ENCODE results near the gene AGAP9. TPM values are rescaled to one million over a fixed set of nuclear protein-coding genes. Genes with fewer than 3 reads are reported as not detected.
A peak's percentile ranks its signal among the peaks of the same experiment; 100 is the strongest.

Gene AGAP9
- total RNA-seq, 1 donor from 2014 or later: 23.7 TPM

DNA sequence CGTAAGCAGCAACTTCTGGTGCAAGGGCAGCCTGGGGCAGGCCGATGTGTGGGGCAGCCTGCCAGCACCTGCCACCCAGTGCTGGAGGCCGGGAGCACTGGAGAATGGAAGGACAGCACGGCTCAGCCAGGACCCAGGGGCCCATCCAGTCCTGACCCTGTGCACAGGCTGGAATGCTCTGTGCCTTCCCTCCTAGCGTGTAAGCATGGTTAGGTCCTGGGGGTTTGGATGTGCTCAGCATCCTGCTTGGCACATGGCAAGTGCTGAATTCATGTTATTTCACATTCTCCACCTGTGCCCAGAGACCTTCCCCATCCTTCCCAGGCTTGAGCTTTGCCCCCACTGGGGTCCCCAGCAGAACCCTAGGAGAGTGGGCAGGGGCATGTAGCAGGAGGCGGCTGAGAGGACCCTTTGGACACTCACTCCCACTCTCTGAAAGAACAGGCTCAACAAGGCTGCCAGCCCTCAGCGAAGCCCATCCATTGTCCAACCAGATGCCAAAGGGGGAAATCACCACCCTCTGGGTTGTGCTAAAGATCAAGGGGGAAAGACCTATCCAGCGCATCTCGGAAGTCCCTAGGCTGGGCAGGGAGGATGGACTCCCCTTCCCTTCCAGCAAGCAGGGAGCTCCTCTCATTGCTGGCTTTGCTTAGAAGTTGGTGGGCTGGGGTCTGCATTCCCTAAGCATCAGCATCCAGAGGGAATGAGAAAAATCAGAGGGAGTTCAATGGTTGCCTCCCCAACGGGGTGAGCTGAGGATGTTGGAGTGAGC lies 69.2 kb downstream of the AGAP9 start:
- TF ChIP-seq, protein P1, sequence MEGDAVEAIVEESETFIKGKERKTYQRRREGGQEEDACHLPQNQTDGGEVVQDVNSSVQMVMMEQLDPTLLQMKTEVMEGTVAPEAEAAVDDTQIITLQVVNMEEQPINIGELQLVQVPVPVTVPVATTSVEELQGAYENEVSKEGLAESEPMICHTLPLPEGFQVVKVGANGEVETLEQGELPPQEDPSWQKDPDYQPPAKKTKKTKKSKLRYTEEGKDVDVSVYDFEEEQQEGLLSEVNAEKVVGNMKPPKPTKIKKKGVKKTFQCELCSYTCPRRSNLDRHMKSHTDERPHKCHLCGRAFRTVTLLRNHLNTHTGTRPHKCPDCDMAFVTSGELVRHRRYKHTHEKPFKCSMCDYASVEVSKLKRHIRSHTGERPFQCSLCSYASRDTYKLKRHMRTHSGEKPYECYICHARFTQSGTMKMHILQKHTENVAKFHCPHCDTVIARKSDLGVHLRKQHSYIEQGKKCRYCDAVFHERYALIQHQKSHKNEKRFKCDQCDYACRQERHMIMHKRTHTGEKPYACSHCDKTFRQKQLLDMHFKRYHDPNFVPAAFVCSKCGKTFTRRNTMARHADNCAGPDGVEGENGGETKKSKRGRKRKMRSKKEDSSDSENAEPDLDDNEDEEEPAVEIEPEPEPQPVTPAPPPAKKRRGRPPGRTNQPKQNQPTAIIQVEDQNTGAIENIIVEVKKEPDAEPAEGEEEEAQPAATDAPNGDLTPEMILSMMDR (IDR thresholded peaks at IDR 0.05; ENCODE audit: partially characterized antibody, unreplicated experiment): no peak
- Mint-ChIP-seq H3K9me3 (ENCODE audit: unreplicated experiment) (peaks cover 5% of the 10 kb centered on the region), H3K27ac (ENCODE audit: unreplicated experiment) (no peak overlapping the region), H3K4me3 (ENCODE audit: unreplicated experiment) (no peak overlapping the region), H3K27me3 (ENCODE audit: unreplicated experiment) (peaks cover 11% of the 10 kb centered on the region), H3K4me1 (ENCODE audit: low read depth, unreplicated experiment) (peaks cover 31% of the 10 kb centered on the region), H3K36me3 (ENCODE audit: unreplicated experiment) (no peaks in the 10 kb centered on the region)
- no peak for DNase-seq

DNA sequence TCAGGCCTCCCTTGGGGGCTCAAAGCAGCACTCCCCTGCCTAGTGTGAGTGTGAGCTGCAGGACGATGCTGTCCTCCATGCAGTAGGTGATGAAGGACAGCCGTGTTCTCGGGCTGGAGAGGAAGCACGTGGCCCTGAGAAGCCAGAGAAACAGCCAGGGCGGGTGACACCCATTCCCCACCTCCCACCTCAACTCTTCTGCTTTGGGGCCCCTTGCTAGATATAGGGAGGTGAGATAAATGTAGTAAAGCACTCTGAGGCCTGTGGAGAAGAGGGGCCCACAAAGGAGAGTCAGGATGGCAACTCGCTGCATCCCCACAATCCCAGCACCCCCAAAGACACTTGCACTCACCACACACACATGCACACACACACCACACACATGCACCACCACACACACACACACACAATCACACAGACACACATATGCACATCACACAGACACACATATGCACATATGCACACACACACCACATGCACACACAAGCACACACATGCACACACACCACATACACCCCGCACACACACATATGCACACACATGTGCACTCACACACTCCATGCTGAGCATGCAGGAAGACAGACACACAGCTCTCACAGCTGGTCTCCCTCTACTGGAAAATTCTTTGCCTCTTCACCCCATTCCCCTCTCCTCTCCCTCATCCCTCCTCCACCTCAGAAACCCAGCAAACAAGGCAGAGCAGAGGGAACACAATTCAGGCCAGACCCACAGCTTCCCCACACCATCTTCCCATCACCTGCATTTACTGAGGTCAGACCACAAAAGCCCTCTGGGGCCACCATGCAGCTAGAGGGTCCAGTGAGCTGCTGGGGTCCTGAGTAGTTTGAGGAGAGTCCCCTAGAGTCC lies 70.1 kb downstream of the AGAP9 start:
- H3K36me3 Mint-ChIP-seq (ENCODE audit: unreplicated experiment): no peaks in the 10 kb centered on the region
- peaks cover 13% of the 10 kb centered on the region for H3K27me3 Mint-ChIP-seq (ENCODE audit: unreplicated experiment)
- H3K9me3 Mint-ChIP-seq (ENCODE audit: unreplicated experiment): peaks cover 5% of the 10 kb centered on the region
- TF ChIP-seq, protein P1 (IDR thresholded peaks at IDR 0.05; ENCODE audit: partially characterized antibody, unreplicated experiment): no peak
- DNase-seq: no peak
- peak overlapping the region; percentile 37 for H3K27ac Mint-ChIP-seq (ENCODE audit: unreplicated experiment)
- H3K4me3 Mint-ChIP-seq (ENCODE audit: unreplicated experiment): peak overlapping the region; percentile 50
- peaks cover 24% of the 10 kb centered on the region for H3K4me1 Mint-ChIP-seq (ENCODE audit: low read depth, unreplicated experiment)

DNA sequence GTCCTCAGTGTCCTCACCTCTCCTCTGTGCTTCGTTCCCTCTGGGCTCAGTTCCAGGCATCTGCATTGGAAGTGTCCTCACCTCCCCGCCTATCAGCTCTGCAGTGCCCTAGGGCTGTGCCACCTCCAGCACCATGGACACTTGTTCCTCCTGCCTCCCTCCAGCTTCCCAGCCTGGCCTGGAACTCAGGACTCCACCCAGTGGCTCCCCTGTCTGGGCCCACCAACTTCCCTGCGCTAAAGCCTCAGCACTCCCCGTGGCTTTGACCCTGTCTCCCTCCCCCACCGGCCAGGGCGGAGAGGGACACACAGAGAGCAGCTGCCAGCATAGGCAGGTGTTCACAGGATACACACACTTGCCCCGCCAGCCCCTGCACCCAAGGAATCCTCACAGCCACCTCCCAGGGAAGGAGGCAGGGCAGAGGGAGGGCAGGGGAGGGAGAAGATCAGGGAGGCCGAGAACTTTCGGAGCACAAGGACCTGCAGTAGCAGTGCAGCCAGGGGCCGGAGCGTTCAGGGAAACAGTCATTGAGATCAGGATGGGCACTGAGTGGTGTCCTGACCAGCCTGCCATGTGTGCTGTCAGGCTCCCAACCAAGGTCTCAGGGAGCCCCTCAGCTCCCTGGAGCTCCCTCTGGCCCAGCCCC lies 70.8 kb downstream of the AGAP9 start:
- no peak overlapping the region for H3K27ac Mint-ChIP-seq (ENCODE audit: unreplicated experiment)
- H3K4me1 Mint-ChIP-seq (ENCODE audit: low read depth, unreplicated experiment): peaks cover 23% of the 10 kb centered on the region
- peaks cover 7% of the 10 kb centered on the region for H3K9me3 Mint-ChIP-seq (ENCODE audit: unreplicated experiment)
- H3K27me3 Mint-ChIP-seq (ENCODE audit: unreplicated experiment): peaks cover 15% of the 10 kb centered on the region
- H3K4me3 Mint-ChIP-seq (ENCODE audit: unreplicated experiment): no peak overlapping the region
- TF ChIP-seq, protein P1 (IDR thresholded peaks at IDR 0.05; ENCODE audit: partially characterized antibody, unreplicated experiment): no peak
- H3K36me3 Mint-ChIP-seq (ENCODE audit: unreplicated experiment): no peaks in the 10 kb centered on the region
- DNase-seq: no peak

DNA sequence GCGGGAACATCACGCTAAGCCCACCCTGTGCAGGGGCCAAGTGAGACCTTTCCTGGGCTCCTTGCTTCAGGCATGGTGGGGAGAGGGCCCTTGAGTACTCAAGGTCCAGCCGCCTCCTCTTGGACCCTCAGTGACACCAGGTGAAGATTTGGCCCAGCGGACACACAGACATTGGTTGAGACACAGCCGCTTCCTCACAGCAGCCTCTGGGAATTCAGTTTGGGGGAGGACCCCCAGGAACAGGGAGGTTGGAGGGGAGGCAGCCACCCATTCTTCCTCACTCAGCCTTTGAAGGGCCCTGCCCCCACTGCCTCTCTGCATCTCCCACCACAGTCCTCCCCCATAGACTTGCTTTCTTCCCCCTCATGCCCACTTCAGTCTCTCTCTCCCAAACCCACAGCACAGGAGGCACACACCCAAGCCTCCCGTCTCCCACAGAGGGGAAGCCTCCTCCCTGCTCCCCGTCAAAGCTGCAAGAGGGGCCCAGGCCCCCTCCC lies 71.4 kb downstream of the AGAP9 start:
- H3K27me3 Mint-ChIP-seq (ENCODE audit: unreplicated experiment): peaks cover 15% of the 10 kb centered on the region
- H3K9me3 Mint-ChIP-seq (ENCODE audit: unreplicated experiment): peaks cover 7% of the 10 kb centered on the region
- no peaks in the 10 kb centered on the region for H3K36me3 Mint-ChIP-seq (ENCODE audit: unreplicated experiment)
- peaks cover 23% of the 10 kb centered on the region for H3K4me1 Mint-ChIP-seq (ENCODE audit: low read depth, unreplicated experiment)
- no peak overlapping the region for H3K27ac Mint-ChIP-seq (ENCODE audit: unreplicated experiment)
- no peak for DNase-seq
- TF ChIP-seq, protein P1 (IDR thresholded peaks at IDR 0.05; ENCODE audit: partially characterized antibody, unreplicated experiment): no peak
- H3K4me3 Mint-ChIP-seq (ENCODE audit: unreplicated experiment): no peak overlapping the region

Other genes starting within 250 kb of the AGAP9 start
- gene GDF10, start 223.4 kb downstream of the AGAP9 start, total RNA-seq (ENCODE audit: unreplicated experiment): not detected
- not detected for gene GDF2, start 201.2 kb downstream of the AGAP9 start, total RNA-seq (ENCODE audit: unreplicated experiment)
- gene RBP3, start 175.3 kb downstream of the AGAP9 start, total RNA-seq (ENCODE audit: unreplicated experiment): not detected
- gene ZNF488, start 139.3 kb downstream of the AGAP9 start, total RNA-seq (ENCODE audit: unreplicated experiment): 3.3 TPM
- gene ANXA8, start 39.5 kb downstream of the AGAP9 start, total RNA-seq (ENCODE audit: unreplicated experiment): not detected
- gene FAM25G, start 31.9 kb downstream of the AGAP9 start, total RNA-seq (ENCODE audit: unreplicated experiment): not detected
- not detected for gene SYT15B, start 240.0 kb upstream of the AGAP9 start, total RNA-seq (ENCODE audit: unreplicated experiment)

All from glutamatergic neuron (in vitro differentiated cells).